Activated T-helper 1 cell treated with Interleukin-2 at 50 U/mL for 16 hours (primary cell): ENCODE results near the gene TARBP1.
A peak's percentile ranks its signal among the peaks of the same experiment; 100 is the strongest.

Experiments used
- DNase-seq: peaks from one replicate; pipeline ENCODE4 v3.0.0-alpha.2; 2020; ENCODE audit warnings: low read depth

TARBP1 gene

GRCh38 chr1:234484218-234484617 lies 5.2 kb upstream of the TARBP1 start:
- no peak for DNase-seq

- DNase-seq = no peak
These were observed 2.8 kb upstream of the TARBP1 start for GRCh38 chr1:234481771-234482170.

- DNase-seq = no peak
These were observed 887 bp upstream of the TARBP1 start for GRCh38 chr1:234479866-234480265.

GRCh38 chr1:234479310-234479559 lies 256 bp upstream of the TARBP1 start:
- DNase-seq = no peak

GRCh38 chr1:234478152-234478480 lies 863 bp downstream of the TARBP1 start:
- DNase-seq = peak; percentile 69

GRCh38 chr1:234477386-234478151 lies 1.4 kb downstream of the TARBP1 start:
- no peak for DNase-seq

GRCh38 chr1:234476172-234476571 lies 2.8 kb downstream of the TARBP1 start:
- no peak for DNase-seq

GRCh38 chr1:234475167-234475793 lies 3.7 kb downstream of the TARBP1 start:
- no peak for DNase-seq

- no peak for DNase-seq
These were observed 4.6 kb downstream of the TARBP1 start for GRCh38 chr1:234474375-234474774.

- DNase-seq = no peak
These were observed 5.9 kb downstream of the TARBP1 start for GRCh38 chr1:234473118-234473517.

- DNase-seq = no peak
These were observed 9.6 kb downstream of the TARBP1 start for GRCh38 chr1:234469376-234469775.

- no peak for DNase-seq
These were observed 10.4 kb downstream of the TARBP1 start for GRCh38 chr1:234468580-234468979.

- DNase-seq = no peak
These were observed 11.2 kb downstream of the TARBP1 start for GRCh38 chr1:234467821-234468220.

- no peak for DNase-seq
These were observed 12.0 kb downstream of the TARBP1 start for GRCh38 chr1:234466945-234467344.

- DNase-seq = no peak
These were observed 15.2 kb downstream of the TARBP1 start for GRCh38 chr1:234463749-234464148.

GRCh38 chr1:234460652-234461051 lies 18.3 kb downstream of the TARBP1 start:
- no peak for DNase-seq

- no peak for DNase-seq
These were observed 20.5 kb downstream of the TARBP1 start for GRCh38 chr1:234458352-234459017.

- no peak for DNase-seq
These were observed 24.1 kb downstream of the TARBP1 start for GRCh38 chr1:234454926-234455325.

GRCh38 chr1:234452406-234452965 lies 26.5 kb downstream of the TARBP1 start:
- DNase-seq = no peak

- no peak for DNase-seq
These were observed 38.6 kb downstream of the TARBP1 start for GRCh38 chr1:234440348-234440747.

GRCh38 chr1:234438579-234438978 lies 40.4 kb downstream of the TARBP1 start:
- DNase-seq = no peak

- no peak for DNase-seq
These were observed 41.4 kb downstream of the TARBP1 start for GRCh38 chr1:234437423-234438171.

- DNase-seq = no peak
These were observed 43.4 kb downstream of the TARBP1 start for GRCh38 chr1:234435620-234436019.
